Liver (tissue), 9 donors: ENCODE measurements around the gene PPM1A. TPM values are rescaled to one million over a fixed set of nuclear protein-coding genes. Genes with fewer than 3 reads are reported as not detected.

ENCODE experiments used
- DNase-seq: peaks from one replicate; pipeline ENCODE4 v3.0.0-alpha.2; 2017; ENCODE audit warnings: low spot score
- H3K27ac ChIP-seq, 2 donors: one replicate each; pipeline ENCODE4 v1.7.0; 2013; ENCODE audit warnings: inconsistent platforms in 2 of 2, low read length in 2 of 2, control low read depth in 1 of 2, low read depth in 1 of 2, mild to moderate bottlenecking in 1 of 2
- H3K27me3 ChIP-seq, 4 donors: one replicate each; pipeline versions ENCODE4 v1.6.1 to v1.7.0; 2013; ENCODE audit warnings: low read length in 3 of 4, inconsistent platforms in 1 of 4, mild to moderate bottlenecking in 1 of 4, moderate library complexity in 1 of 4; ENCODE audit not compliant: control insufficient read depth in 4 of 4, insufficient read depth in 4 of 4
- H3K36me3 ChIP-seq, 4 donors: one replicate each; pipeline versions ENCODE4 v1.6.1 to v1.7.0; 2013; ENCODE audit warnings: low read length in 3 of 4, mild to moderate bottlenecking in 3 of 4, low read depth in 1 of 4, moderate library complexity in 1 of 4; ENCODE audit not compliant: control insufficient read depth in 4 of 4, insufficient read depth in 3 of 4
- H3K4me1 ChIP-seq, 4 donors: one replicate each; pipeline versions ENCODE4 v1.6.1 to v1.7.0; 2013; ENCODE audit warnings: low read length in 3 of 4, mild to moderate bottlenecking in 3 of 4, moderate library complexity in 1 of 4; ENCODE audit not compliant: control insufficient read depth in 4 of 4, insufficient read depth in 4 of 4
- H3K4me3 ChIP-seq, 3 donors: one replicate each; pipeline versions ENCODE4 v1.6.1 to v1.7.0; 2013; ENCODE audit warnings: low read length in 3 of 3, control low read depth in 1 of 3, low read depth in 1 of 3, mild to moderate bottlenecking in 1 of 3
- H3K9ac ChIP-seq, 2 donors: one replicate each; pipeline ENCODE4 v1.7.0; 2013; ENCODE audit warnings: low read length in 2 of 2, mild to moderate bottlenecking in 2 of 2, moderate library complexity in 2 of 2, control low read depth in 1 of 2, low read depth in 1 of 2
- H3K9me3 ChIP-seq, 4 donors: one replicate each; pipeline versions ENCODE4 v1.6.1 to v1.7.0; 2013; ENCODE audit warnings: low read length in 3 of 4; ENCODE audit not compliant: control insufficient read depth in 4 of 4
- ATF3 ChIP-seq: IDR thresholded peaks from 2 replicates; pipeline ENCODE4 v1.6.1; 2016; ENCODE audit warnings: antibody characterized with exemption
- CTCF ChIP-seq: fragments of 150-350 bp; IDR thresholded peaks from 2 replicates; pipeline ENCODE4 v1.5.1; 2017; ENCODE audit warnings: improper control_type of control experiment, low read depth, low read length; ENCODE audit not compliant: missing input control
- EGR1 ChIP-seq, 2 donors: IDR thresholded peaks; 2 replicates each; pipeline ENCODE4 v1.6.1; 2016 to 2018; ENCODE audit warnings: antibody characterized with exemption in 2 of 2, low read depth in 2 of 2
- FOXA1 ChIP-seq: IDR thresholded peaks from 2 replicates; pipeline ENCODE4 v1.6.1; 2016; ENCODE audit warnings: antibody characterized with exemption
- FOXA2 ChIP-seq: IDR thresholded peaks from 2 replicates; pipeline ENCODE4 v1.6.1; 2016; ENCODE audit warnings: antibody characterized with exemption
- GABPA ChIP-seq, 2 donors: IDR thresholded peaks in 1 of 2; conservative IDR thresholded peaks in 1 of 2; 2 replicates each; pipeline ENCODE4 v1.6.1; 2016; ENCODE audit warnings: antibody characterized with exemption in 2 of 2, mild to moderate bottlenecking in 1 of 2, moderate library complexity in 1 of 2
- HNF4A ChIP-seq, 2 donors: conservative IDR thresholded peaks; 2 replicates each; pipeline ENCODE4 v1.6.1; 2016; ENCODE audit warnings: antibody characterized with exemption in 2 of 2, mild to moderate bottlenecking in 2 of 2
- HNF4G ChIP-seq: IDR thresholded peaks from 2 replicates; pipeline ENCODE4 v1.6.1; 2016; ENCODE audit warnings: antibody characterized with exemption
- JUND ChIP-seq, 2 donors: IDR thresholded peaks; 2 replicates each; pipeline ENCODE4 v1.6.1; 2016; ENCODE audit warnings: antibody characterized with exemption in 2 of 2
- MAX ChIP-seq: IDR thresholded peaks from 2 replicates; pipeline ENCODE4 v1.6.1; 2016; ENCODE audit warnings: antibody characterized with exemption
- NR2F2 ChIP-seq: IDR thresholded peaks from 2 replicates; pipeline ENCODE4 v1.6.1; 2016; ENCODE audit warnings: antibody characterized with exemption
- RAD21 ChIP-seq, 2 donors: IDR thresholded peaks; 2 replicates each; pipeline ENCODE4 v1.6.1; 2016; ENCODE audit warnings: antibody characterized with exemption in 2 of 2, mild to moderate bottlenecking in 2 of 2
- REST ChIP-seq: IDR thresholded peaks from 2 replicates; pipeline ENCODE4 v1.6.1; 2016; ENCODE audit warnings: antibody characterized with exemption, mild to moderate bottlenecking
- RXRA ChIP-seq, 2 donors: IDR thresholded peaks; 2 replicates each; pipeline ENCODE4 v1.6.1; 2017 to 2018; ENCODE audit warnings: antibody characterized with exemption in 2 of 2, mild to moderate bottlenecking in 1 of 2
- SP1 ChIP-seq: IDR thresholded peaks from 2 replicates; pipeline ENCODE4 v1.6.1; 2018; ENCODE audit warnings: antibody characterized with exemption, mild to moderate bottlenecking
- TAF1 ChIP-seq: conservative IDR thresholded peaks from 2 replicates; pipeline ENCODE4 v1.6.1; 2016; ENCODE audit warnings: antibody characterized with exemption, mild to moderate bottlenecking
- YY1 ChIP-seq: IDR thresholded peaks from 2 replicates; pipeline ENCODE4 v1.6.1; 2016; ENCODE audit warnings: antibody characterized with exemption, mild to moderate bottlenecking
- ZBTB33 ChIP-seq: IDR thresholded peaks from 2 replicates; pipeline ENCODE4 v1.6.1; 2016; ENCODE audit warnings: antibody characterized with exemption
- WGBS: extraction: QIAGEN DNeasy Blood & Tissue Kit; methylation state at CpG from one replicate; pipeline ENCODE4 v1.1.7; 2013; 5-methylcytosine and 5-hydroxymethylcytosine counted together
- polyA plus RNA-seq, 2 donors: library from polyadenylated mRNA; stranded (reverse) in 1 of 2; unstranded in 1 of 2; fragments of 200-250 nt in 1 of 2; fragments of >200 nt in 1 of 2; fragmentation: Nextera tagmentation in 1 of 2; extraction: Ambion mirVana in 1 of 2; gene quantifications; one replicate each; pipeline versions ENCODE4 v1.2.1 to v1.2.3, GENCODE V29; 2013 to 2015
- total RNA-seq, 2 donors: library from RNA; depleted of rRNA; stranded (reverse); fragments of >200 nt; gene quantifications; one replicate each; pipeline ENCODE4 v1.2.3, GENCODE V29; 2014
- donor health status: healthy.
- donor health status: healthy.
- donor health status: healthy.
- donor health status: healthy.
- donor health status: healthy.

PPM1A gene
- total and polyA plus RNA-seq, 4 donors: 23.0 to 43.2 (median 29.5) TPM

- Histone ChIP-seq H3K9ac (no peak overlapping the region), H3K36me3 (no peaks in the 10 kb centered on the region), H3K4me1 (no peaks in the 10 kb centered on the region), H3K27ac (no peak overlapping the region), H3K4me3 (no peak overlapping the region), H3K27me3 (no peaks in the 10 kb centered on the region), H3K9me3 (no peaks in the 10 kb centered on the region)
- TF ChIP-seq HNF4G (no peak), ATF3 (no peak), GABPA (IDR thresholded peaks at IDR 0.05 in 1 of 2, conservative IDR thresholded peaks at IDR 0.05 in 1 of 2) (no peak), RAD21 (IDR thresholded peaks at IDR 0.05) (no peak), RXRA (IDR thresholded peaks at IDR 0.05) (no peak), YY1 (no peak), HNF4A (conservative IDR thresholded peaks at IDR 0.05) (no peak), CTCF (no peak), ZBTB33 (no peak), TAF1 (no peak), FOXA1 (no peak), NR2F2 (no peak), SP1 (no peak), JUND (IDR thresholded peaks at IDR 0.05) (no peak), EGR1 (IDR thresholded peaks at IDR 0.05; ENCODE audit: low read depth in 2 of 2) (no peak), FOXA2 (no peak), REST (no peak), MAX (no peak)
- WGBS: 91% methylated on average over 5 of the region's 5 CpGs
- no peak for DNase-seq
Observed at GRCh38 chr14:60212503-60213371, 36.3 kb upstream of the PPM1A start.
